GM19035 (cell line): ENCODE results near the gene SEH1L.
"Not testable (repeated sequence)": the region's sequence is repeated elsewhere in the genome, so short reads cannot be mapped to it uniquely, and the experiment has no call there.

Source experiments
- ATAC-seq: cut with Tn5 transposase; IDR thresholded peaks from one replicate; pipeline ENCODE4 v1.9.1; 2021; ENCODE audit not compliant: unreplicated experiment

The SEH1L gene

DNA sequence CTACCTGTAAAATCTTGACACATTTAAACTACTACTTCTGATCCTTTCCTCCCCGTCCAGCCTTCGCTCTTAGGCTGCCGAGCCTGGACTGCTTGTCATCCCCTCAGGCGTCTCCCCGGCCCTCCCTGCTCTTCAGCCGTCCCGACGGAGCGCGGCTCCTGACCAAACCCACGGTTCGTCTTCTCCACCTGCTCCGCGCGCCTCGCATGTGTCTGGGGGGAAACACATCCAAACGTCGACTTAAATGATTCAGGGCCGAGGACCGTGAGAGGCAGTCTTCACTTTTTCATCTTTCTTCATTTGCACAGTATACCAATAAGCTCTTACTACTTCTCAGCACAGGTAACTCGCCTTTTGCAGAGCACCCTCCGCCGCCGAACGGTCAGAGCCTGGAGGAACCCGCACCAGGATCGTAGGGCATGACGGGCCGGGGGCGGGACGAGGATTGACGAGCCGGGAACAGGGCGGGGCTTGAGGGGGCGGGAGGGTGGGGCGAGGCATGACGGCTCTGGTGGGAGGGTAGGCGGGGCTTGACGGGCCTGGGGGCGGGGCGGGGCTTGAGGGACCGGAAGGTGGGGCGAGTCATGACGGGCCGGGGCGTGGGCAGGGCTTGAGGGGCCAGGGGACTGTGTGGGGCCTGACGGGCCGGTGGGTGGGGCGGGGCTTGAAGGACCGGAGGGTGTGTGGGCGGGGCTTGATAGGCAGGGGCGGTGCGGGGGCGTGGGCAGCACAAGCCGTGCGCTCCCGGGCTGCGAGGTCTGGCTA lies at the start of gene SEH1L:
Gene SEH1L, plus strand, starts transcription at position 727 of the 765 bp plus-strand sequence. CDS start 111 bp downstream, outside the sequence.
- peak; percentile 76 for ATAC-seq

DNA sequence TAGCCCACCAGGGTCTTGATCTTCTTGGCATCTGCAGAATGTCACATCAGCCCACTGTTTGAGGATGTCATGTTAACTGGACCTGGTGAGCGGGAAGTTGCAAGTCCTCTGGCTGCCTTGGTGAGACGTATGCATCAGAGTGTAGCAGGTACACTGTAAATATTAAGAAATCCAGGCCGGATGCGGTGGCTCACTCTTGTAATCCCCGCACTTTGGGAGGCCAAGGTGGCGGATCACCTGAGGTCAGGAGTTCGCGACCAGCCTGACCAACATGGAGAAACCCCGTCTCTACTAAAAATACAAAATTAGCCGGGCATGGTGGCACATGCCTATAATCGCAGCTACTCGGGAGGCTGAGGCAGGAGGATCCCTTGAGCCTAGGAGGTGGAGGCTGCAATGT lies 46.6 kb upstream of the SEH1L start:
- not testable (repeated sequence) for ATAC-seq

DNA sequence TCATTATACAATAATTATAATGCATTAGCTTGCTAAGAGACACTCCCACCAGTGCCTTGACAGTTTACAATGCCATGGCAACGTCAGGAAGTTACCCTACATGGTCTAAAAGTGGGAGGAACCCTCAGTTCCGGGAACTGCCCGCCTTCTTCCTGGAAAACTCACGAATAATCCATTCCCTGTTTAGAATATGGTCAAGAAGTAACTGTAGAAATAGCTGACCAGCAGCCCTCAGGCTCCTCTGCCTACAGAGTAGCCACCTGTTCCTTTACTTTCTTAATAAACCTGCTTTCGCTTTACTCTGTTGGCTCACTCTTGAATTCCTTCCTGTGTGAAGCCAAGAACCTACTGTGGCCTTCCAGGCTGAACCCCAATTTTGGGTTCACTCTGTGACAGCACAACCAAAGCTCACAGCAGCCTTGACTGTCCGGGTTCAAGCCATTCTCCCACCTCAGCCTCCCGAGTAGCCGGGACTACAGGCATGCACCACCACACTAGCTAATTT lies 43.7 kb upstream of the SEH1L start:
- ATAC-seq: no peak

DNA sequence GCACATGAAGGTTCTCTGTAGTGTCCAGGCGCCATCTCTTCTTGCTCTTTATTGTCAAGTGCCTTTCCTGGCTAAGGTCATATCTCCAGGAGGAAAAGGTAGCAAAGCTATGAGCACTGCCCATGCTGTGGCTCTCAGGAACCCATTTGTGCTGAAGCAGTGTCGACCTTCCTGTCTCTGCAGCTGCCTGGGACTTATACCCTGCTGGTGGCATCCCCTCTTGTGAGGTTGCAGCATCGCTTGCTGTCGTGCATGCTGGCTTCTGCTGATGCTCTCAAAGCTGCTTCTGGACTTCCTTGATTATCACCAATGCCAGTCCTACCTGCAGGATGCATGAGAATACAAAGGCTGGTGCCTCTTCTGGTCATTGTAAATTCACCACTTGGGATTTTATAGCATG lies 41.7 kb upstream of the SEH1L start:
- ATAC-seq: no peak

- ATAC-seq: no peak
Measured at GRCh38 chr18:12906773-12907172, 41.0 kb upstream of the SEH1L start.

GRCh38 chr18:12907258-12907925 lies 40.4 kb upstream of the SEH1L start:
- ATAC-seq: no peak

GRCh38 chr18:12908706-12909105 lies 39.1 kb upstream of the SEH1L start:
- no peak for ATAC-seq

DNA sequence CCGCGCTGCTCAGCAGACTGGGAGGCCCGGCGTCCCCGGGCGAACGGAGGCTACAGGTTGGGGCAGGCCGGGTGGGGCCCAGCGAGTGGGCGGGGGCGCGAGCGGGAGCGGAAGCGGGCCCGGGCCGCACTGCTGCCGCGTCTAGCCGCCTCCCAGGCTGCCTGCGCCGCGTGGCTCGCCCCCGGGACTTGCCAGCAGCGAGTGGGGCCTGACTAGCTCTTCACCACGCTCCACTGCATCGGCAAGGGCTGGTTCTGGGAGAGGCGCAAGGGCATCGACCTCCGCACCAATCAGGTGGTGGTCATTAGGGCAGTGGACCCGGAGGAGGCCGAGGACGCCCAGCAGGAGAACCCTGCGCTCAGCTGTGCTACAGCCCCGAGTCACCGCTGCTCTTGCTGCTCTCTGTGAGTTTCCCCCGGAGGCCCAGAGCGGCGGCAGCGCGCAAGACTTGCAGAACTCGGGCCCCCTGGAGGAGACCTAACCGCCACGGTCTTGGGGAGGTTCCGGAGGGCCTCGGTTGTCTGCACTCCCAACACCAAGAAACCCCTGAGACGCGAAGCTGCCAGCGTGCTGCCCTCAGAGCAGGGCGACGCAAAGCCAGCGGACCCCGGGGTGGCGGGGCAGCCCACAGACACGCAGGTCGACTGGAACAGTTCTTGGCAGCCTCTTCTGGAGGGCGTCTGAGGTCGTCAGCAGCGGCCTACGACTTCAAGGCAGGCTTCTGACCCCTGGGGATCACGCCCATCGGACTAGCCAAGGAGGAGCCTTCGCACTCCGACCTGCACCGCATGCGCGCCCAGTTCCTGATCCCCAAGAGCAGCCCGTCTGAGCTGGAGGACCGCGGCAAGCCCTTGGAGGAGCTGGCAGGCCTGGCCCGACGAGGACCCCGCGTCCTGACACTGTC lies 36.5 kb upstream of the SEH1L start:
- ATAC-seq: no peak

- ATAC-seq: no peak
Measured at GRCh38 chr18:12911929-12912703, 35.7 kb upstream of the SEH1L start.

GRCh38 chr18:12921178-12921577 lies 26.6 kb upstream of the SEH1L start:
- ATAC-seq: no peak

GRCh38 chr18:12922266-12922665 lies 25.5 kb upstream of the SEH1L start:
- no peak for ATAC-seq

GRCh38 chr18:12924616-12925015 lies 23.2 kb upstream of the SEH1L start:
- ATAC-seq: no peak

DNA sequence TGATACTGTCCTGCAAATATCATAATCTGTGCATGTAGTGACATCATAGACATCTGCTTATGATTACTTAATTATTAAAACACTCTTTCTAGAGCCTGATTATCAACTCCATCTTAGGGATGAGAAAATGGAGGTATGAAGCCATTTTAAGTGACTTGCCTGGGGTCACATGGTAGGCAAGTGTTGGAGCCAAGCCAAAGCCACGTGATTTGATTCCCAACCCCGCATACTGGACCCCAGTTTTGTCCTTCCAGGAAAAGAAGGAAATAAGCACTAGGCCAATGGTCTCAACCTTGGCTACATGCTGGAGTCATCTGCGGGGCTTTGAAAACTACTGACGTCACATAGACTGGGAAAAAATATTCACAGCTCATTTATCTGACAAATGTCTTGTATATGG lies 19.6 kb upstream of the SEH1L start:
- no peak for ATAC-seq

GRCh38 chr18:12928641-12929040 lies 19.2 kb upstream of the SEH1L start:
- ATAC-seq: no peak

GRCh38 chr18:12929477-12930083 lies 18.2 kb upstream of the SEH1L start:
- ATAC-seq: no peak

DNA sequence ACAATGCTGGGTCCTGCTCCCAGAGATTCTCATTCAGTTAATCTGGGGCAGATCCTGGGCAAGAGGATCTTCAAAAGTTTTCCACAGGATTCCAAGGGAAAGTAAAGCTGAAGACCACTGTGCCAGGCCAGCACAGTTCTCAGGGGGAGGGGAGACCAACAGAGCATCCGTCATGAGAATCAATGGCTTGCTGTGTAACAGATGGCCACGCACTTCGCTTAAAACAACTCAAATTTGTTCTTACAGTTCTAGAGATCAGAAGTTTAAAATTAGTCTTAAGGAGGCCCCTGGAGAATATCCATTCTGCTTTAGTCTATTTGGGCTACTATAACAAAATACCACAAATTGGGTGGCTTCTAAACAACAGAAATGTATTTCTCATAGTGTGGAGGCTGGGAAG lies 17.4 kb upstream of the SEH1L start:
- ATAC-seq: no peak

DNA sequence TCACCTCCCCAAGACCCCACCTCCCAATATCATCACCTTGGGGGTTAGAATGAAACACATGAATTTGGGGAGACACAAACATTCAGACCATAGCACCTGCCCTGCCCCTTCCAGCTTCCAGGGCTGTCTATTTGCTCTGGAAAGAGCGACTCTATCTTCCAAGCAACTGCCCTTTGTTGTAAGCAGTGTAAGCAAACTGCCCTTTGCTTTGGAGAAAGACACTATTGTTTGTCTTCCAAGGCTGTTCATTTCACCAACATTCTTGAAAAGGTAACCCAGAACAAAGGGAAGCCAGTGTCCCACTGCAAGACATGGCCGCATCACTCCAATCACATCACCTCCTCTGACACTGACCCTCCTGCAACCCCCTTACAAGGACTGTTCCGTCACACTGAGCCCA lies 16.9 kb upstream of the SEH1L start:
- ATAC-seq: no peak

DNA sequence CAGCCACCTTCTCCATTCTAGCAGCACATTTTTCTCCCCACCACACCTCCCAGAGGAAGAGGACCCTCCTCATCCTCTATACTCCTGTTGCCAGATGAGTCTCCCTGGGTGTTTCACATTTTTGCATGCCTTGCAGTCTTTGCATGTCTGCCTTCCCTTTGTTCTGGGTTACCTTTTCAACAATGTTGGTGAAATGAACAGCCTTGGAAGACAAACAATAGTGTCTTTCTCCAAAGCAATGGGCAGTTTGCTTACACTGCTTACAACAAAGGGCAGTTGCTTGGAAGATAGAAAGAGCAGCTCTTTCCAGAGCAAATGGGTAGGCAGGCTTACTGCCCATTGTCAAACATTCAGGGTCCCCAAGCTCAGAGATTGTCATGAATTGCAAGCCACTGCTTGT lies 14.5 kb upstream of the SEH1L start:
- ATAC-seq: no peak

DNA sequence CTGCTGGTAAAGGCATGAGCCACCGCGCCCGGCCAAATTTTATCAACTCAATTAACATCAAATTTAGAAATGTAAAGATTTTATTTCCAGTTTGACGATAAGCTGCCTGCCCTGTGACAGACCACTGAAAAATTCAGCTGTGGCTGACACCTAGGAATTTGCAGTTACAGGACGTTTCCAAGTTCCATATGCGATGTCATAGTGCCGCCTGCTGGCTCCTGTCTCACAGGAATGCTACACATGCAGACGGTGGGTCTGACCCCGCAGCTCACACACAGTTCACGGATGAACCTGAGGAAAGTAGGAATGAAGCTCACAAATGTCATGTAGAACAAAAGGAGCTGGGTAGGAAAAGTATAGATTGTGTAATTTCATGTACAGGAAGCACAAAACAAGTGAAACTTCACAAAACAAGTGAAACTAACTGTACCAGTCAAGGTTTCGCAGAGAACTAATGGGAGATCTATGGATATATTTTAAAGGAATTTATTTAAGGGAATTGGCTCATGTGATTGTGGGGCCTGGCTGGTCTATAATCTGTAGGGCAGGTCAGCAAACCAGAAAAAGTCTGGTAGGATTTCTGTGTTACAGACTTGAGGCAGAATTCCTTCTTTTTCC lies 13.2 kb upstream of the SEH1L start:
- ATAC-seq: no peak

DNA sequence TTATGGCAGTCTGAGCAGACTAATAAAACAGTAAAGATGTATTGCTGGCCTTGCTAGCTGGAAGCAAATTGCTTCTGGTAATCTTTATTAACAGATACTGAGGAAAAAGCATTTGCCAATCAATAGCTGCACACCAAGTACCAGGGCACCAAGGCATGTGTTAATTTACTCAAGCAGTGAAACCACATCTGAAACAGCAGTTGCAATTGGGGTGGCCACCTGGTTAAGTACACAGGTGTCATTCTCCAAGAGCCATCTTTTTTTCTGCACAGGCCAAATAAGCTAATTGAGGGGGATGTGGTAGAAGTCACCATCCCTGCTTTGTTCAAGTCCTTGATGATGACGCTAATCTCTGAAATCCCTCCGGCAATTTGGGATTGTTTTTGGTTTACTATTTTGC lies 8.6 kb upstream of the SEH1L start:
- no peak for ATAC-seq
